NOMO-1 treated with dmso at 0.1 percent for 144 hours (cell line): Measurements from ENCODE around the gene CSNK2A2.

Source experiments
- DNase-seq: peaks from one replicate; lab custom pipeline; 2025; ENCODE audit not compliant: unreplicated experiment; lab: John Stamatoyannopoulos, UW

Gene CSNK2A2

DNA sequence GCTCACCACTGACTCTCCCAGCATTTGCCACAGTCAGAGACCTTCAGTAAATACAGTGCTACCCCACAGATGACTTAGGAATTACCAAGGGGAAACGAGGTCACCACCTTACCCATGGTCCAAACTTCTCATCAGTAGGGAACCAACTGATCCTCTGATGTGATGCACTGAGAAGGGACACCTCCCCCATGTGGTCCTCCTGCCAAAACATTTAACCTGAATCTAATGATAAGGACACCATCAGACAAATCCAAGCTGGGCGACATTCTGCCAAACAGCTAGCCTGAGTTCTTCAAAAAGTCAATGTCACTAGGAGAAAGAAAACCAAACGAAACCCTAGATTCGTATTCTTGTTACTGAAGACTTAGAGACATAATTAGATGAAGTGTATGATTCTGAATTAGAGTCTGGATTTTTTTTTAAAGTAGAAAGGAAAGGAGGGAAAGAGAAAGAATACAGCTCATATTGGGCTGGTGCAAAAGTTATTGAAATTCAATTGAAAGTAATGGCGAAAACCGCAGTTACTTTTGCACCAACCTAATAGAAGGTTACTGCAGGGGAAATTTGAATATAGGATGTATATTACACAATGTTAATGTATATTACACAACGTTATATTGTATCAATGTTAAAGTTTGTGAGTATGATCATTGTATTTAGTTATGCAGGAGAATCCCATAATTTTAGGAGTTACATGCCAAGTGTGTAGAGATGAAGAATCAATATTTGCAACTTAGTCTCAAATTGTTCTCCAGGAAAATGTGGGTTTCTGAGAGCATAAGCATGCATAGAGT, 2.3 kb upstream of the CSNK2A2 start:
- no peak for DNase-seq

DNA sequence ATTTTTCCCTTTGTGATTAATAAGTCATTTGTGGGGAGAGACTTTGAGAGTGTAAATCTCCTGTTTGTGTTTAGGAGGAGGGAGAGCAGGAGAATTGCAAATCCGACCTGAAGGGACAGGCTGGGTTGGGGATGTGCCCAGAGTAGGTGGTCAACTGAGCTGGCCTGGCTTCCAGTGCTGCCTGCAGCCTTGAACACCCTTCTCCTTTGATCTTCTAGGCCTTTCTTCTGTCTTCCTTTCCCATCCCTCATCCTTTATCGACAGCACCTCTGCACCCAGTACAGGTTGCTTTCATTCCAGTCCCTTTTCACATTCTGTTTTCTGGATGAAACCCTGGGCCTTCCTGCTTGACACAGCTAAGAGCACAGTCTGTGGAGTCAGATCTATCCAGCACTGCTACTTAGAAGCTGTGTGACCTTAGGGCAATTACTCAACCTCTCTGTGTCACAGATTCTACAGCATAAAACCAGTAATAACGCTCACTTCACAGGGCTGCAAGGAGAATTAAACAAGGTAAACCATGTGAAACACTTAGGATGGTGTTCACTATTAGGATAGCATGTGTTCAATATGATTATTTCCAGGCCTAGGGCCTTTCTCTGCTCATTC, 1.0 kb upstream of the CSNK2A2 start:
- no peak for DNase-seq

DNA sequence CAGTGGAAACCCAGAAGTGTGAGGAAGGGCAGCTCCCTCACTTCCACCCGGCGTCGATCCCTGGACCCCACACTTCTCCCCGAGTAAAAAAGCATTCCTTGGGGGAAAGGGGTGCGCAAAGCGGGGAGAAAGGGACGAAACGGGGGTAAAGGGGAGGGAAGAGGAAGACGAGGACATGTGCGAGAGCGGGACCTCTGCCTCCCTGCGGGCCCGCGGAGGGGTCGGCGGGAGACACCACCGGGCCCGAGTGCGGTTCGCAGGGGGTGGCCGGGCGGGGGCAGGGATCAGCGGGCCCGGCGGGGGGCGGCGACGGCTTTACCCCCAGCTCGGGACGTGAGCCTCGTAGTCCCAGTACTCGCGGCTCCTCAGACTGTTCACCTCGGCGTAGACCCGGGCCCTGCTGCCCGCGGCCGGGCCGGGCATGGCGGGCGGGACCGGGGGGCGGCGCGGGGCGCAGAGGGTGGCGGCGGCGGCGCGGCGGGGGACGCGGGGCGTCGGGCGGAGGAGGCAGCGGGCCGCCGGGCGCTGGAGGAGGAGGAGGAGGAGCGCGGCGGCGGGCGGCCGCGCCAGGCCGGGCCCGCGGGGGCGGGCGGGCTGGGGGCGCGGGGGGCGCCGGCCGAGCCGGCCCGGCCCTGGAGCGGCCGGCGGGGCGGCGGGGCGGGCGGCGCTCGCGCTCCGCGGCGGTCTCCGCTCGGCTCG, 443 bp downstream of the CSNK2A2 start:
- DNase-seq, result no peak

DNA sequence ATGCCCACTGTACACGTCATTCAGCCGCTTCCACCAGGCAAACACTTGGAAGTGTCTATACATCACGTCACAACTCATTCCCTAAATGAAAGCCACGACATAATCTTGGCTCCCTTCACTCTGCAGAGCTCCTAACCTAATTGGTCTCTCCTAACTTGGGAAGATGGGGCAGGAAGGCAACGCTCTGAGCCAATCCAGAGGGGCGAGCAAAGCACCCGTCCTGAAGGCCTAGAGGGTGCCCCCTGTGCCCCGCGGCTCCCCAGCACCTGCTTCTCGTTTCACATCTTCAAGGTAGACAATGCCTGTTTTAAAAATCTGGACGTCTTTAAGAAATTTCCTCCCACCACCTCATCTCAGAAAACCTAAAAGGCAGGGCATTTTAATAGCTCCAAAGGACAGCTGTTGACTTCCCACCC, 1.0 kb downstream of the CSNK2A2 start:
- no peak for DNase-seq

DNA sequence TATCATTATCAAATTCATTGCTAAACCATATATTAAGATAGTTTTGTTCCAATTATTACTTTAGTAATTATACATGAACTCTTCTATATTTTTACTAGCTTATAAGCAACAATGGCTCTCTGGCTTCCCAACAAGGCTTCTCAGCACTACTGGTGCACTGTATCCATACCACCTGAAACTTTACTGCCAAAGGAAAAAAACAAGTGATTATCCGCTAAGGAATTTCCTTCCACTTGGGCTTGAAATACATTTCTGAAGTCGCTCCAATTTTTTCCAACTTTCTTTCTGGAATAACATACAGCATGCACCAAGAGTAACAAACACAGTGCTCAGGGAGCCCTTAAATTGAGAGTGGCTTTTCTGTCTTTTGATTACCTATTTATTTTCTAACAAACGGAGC, 2.1 kb downstream of the CSNK2A2 start:
- DNase-seq, result no peak

DNA sequence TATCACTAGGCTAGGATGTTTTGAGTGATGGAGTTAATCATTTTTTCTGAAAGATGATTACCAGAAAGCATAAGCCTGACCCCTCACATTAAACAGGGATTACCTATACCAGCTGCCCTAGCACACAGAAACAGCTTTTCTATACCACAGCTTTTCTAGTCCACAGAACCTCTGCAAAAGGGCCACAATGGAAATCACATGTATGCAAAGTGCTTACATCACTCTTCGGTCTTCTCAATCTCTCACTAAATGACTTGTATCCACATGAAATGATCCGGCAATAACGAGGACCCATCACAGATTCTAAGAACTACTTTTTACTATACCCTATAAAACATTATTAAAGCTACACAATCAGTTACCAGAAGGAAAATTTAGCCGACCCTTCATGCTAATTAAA, 2.6 kb downstream of the CSNK2A2 start:
- DNase-seq, result no peak

DNA sequence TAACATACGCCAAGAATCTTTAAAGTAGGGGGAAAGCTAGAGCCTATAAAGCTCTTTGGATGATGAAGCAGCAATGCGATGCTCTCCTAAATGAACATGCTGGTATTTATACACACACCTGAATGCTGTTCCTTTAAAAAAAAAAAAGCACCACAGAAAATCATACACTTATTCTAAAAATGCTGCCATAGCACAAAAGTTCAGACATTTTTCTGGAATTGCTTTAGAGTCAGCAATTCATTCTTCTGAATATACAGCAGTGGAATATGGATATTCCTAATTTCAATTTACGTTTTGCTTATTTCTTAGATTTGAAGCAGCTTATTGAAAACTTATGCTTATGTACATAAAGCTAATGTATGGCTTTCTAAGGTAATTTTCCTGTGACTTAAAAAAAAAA, 3.1 kb downstream of the CSNK2A2 start:
- DNase-seq, result no peak

DNA sequence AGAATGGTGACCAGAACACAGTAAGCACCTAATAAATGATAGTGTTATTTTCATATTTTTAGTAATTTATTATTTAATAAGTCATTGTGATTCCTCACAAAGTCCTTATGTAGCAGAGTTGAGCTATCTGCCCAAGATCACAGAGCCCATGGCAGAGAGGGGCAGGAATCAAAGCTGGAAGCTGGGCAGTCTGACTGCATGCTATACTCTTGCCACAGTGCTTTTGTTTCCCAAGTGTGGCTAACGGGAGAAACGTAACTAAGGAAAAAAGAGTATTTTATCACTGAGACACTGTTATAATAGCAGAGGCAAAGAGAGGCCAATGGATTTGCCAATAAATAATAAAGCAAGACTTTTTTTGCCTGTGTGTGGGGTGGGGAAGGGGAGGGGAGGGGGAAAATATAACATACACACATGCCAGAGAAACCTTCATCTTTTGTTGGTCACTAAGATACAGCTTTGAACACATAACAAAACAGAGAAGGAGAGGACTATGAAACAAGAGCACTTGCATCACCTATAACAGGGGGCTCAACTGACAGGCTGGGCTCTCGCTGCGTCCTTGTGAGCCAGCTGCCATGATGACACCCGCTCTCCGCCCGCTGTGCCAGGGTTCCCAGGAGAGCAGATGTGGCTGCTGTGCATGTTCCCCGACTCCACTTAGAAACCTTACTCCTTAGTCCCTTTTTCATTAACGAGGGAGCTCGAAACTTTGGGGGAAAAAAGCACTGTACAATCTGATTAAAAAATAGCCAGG, 10.1 kb downstream of the CSNK2A2 start:
- no peak for DNase-seq

DNA sequence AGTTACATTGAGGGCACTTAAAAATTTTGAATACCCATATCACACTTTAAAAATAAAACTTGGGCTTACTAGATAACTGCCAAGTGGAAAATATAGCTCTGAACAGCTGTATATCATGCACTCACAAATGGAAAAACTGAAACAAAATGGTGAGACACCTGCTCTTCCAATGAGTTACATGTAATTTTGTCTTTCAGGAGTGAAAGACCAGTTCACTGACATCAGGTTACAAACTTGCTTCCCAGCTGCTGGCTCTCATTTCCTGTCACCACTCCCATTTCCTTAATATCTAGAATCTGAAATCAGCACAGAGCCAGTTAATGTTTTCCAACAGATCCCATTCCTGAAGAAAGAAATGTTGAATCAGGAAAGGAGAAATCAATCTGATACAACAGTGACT, 10.8 kb downstream of the CSNK2A2 start:
- DNase-seq, result no peak

DNA sequence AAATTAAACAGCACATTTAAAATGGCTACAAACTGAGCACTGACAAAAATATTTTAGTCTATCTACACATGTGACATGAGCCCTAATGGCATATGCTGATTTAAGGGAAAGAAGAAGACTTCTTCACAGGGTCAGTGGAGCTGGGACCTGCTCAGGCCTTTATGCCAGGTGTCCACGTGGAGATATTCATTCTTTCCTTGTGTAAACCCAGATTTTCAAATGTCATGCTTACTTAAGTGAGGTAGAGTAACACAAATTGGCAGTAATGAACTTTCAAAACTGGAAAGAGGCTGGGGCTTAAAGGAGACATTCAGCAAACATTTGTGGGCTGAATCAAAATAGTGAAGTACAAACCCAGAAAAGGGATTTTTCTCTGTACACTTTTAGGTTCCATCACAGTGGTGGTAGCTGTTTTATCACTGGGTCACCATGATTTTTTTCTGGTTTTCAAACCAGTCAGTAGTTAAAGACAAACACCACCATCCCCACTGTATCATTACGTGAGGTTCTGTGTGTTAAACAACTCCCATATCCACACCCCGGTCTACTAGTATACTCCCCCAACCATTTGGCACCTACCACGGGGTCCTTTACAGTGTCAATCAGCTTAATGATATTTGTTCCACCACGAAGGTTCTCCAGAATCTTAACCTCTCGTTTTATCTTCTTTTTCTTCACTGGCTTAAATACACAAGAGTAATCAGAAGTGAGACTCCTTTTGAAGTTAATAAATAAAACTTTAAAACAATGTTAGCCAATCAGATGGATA, 11.5 kb downstream of the CSNK2A2 start:
- DNase-seq, result no peak

DNA sequence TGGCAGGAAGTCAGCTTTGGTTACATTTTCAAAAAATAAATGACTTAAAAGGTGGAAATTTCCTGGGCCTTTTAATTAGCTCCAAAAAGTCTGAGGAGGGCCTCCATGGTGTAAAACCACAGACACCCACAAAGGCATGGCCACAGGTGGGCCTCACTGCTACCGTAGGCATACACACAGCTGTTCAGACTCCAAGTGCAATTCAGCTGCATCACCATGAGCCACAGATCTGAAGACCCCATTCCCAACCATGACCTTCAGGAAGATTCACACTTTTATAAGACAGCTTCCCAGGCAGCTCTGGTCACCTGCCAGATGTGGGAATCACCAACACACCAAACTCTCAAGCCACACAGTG, 20.6 kb downstream of the CSNK2A2 start:
- DNase-seq, result no peak

DNA sequence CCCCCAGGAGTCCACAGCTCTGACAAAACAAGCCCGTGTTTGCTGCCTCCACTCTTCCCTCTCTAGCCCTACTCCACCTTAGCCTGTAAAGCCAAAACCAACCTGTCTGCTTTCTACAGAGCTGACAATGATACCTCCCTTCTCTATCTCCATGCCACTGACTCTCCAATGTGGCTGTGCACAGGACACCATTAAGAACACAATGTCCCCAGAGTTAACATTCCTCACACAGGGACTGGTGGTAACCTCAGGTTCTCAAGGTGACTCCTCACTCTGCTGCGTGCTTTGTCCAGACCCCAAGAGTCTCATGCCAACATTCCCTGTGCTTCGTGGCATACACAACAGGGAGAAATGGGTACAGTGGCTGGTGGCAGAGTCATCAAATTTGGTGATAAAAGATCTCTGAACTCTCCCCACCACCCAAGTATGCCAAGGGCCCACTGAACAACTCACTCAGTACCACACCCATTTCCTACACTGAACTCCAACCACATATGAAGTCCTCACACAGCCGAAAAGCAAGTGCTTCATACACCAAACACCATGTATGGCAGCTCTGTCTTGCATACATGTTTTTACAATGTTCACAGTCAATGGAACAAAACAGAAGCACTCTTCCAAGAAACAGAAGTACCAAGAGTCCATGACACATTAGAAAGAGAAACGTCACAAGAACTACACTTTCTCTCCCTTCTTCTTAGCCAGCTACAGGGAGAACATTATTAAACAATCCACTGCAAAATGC, 21.1 kb downstream of the CSNK2A2 start:
- DNase-seq, result no peak

DNA sequence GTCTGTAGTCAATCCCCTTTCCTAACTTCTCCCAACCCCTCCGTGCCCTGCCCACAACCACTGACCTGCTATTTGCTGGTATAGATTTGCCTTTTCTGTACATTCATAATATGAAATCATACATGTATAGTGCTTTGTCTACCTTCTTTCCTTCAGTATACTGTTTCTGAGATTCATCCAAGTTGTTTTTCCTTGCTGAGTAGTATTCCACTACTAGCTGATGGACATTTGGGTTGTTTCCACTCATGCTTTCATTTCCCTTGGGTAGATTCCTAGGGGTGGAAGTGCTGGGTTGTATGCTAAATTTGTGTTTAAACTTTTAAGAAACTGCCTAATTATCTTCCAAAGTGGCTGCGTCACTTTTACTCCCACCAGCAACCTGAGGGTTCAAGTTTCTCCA, 27.7 kb downstream of the CSNK2A2 start:
- DNase-seq, result no peak

DNA sequence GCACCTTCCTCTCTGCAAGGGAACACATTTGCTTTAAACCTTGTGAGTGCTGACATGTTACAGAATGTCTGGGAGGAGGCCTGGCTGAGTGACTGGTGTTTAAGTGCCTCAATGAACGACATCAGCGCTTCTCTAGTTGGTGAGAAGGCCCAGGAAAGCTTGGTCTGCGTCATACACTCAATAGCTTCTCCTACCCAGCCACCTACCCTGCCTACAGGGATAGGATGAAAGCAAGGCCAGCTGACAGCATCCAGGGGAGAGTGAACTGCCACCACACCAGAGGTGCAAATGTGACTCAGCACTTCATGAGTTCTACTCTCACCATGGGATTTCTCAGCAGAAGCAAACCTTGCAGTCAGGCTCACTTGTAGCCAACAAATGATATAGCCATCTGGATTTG, 37.1 kb downstream of the CSNK2A2 start:
- no peak for DNase-seq

DNA sequence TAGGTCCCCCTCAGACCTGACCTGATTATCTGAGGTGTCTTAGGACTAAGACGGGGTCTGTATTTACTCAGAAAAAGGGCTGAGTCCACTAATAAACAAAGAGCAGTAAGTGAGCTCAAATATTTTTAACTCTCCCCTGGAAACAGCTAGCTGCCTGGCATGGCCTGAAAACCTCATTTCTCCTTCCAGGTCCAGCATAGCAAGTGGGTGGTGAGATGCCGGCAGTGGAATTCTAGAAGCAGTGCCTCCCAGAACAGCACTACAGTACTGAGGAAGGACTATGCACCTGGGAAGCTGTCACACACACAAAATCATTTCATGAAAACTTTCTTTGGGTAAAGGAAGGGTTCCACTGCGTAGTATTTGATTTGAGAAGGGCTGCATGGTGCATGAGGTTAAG, 39.2 kb downstream of the CSNK2A2 start:
- DNase-seq, result no peak

DNA sequence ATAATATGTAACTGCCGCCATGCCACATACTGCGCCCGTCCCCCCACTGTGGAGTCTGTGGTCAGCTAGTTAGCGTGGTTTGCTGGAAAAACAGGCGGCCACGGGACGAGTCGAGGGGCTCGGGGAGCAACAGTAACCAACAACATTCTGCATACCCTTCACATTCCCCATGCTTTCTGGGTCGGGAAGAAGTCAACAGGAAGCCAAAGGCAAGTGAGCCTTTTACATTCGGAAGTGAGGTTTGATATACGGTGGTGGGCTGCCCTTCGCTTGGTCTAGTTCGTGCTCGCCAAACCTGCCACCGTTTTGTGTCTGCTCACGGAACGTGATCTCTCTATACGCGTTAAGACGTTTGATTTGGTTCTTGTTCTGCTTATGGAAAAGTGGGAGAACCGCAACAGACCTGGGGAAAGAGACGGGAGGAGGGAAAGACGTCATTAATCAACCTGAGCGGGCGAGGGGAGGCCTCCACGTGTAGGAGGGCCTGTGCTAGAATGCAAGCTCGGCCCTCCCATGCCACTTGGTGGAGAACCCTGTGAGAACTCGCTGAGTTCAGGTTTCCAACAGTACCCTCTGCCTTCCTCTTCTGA, 39.9 kb downstream of the CSNK2A2 start:
- DNase-seq, result no peak

DNA sequence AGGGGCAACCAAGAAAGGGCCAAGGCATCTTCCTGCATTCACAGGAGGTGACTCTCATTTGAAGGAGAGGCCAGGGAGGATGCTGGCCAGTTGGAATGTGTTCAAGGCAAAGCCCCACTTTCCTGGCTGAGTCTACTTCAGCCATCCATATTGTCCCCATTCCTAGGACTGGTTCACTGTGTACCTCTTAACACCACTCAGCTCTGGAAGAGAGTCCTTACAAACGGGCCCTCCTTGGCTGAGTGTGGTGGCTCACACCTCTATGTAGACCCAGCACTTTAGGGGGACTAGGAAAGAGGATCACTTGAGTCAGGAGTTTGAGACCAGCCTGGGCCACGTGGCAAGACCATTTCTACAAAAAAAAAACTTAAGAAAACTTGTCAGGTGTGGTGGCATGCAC, 40.7 kb downstream of the CSNK2A2 start:
- no peak for DNase-seq

DNA sequence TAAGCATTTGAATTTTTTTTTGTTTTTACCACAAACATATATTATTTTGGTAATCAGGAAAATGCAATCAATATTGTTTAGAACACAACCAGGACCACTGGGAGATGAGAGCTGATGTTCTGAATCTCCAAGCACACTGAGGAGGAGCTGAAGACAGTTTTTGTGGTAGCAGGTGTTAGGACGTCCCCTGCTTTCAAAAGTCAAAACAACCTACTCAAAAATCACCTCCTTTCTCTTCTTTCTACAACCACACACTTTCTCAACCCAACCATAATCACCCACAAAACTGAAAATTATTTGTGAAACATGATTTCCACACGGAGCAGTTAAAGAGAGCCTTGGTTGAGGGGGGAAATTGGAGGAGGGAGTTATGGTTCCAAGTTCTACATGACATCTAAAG, 42.1 kb downstream of the CSNK2A2 start:
- DNase-seq, result no peak

DNA sequence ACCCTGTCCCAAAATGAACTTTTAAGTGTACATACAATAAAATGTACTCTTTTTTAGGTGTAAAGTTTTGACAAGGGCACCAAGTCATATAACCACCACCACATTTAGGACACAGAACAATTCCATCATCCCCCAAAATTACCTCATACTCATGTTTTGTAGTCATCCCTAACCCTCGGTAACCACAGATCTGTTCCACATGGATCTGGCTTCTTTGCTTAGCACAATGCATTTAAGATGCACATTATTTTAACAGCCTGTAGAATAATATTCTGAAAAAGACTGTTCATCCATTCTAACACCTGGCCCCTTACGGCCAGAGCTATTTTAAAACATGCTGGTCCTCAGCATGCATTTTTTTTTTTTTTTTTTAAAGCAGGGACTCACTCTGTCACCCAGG, 43.6 kb downstream of the CSNK2A2 start:
- no peak for DNase-seq
